Mucosa of stomach (tissue), 1 donor: ENCODE data around the gene INMT.

ENCODE experiments used
- H3K27me3 ChIP-seq: one replicate; pipeline ENCODE4 v1.7.0; 2013; ENCODE audit warnings: mild to moderate bottlenecking, low read length; ENCODE audit not compliant: control insufficient read depth, insufficient read depth
- H3K36me3 ChIP-seq: one replicate; pipeline ENCODE4 v1.7.0; 2013; ENCODE audit warnings: low read length; ENCODE audit not compliant: control insufficient read depth, insufficient read depth
- H3K4me1 ChIP-seq: one replicate; pipeline ENCODE4 v1.7.0; 2013; ENCODE audit warnings: mild to moderate bottlenecking, low read length; ENCODE audit not compliant: control insufficient read depth, insufficient read depth
- H3K4me3 ChIP-seq: one replicate; pipeline ENCODE4 v1.7.0; 2013; ENCODE audit warnings: low read length
- H3K9ac ChIP-seq: one replicate; pipeline ENCODE4 v1.7.0; 2013; ENCODE audit warnings: mild to moderate bottlenecking, low read length, moderate library complexity
- H3K9me3 ChIP-seq: one replicate; pipeline ENCODE4 v1.7.0; 2013; ENCODE audit warnings: mild to moderate bottlenecking, low read length, moderate library complexity; ENCODE audit not compliant: control insufficient read depth
- donor health status: Pancreatic carcinoma.

The INMT gene

DNA sequence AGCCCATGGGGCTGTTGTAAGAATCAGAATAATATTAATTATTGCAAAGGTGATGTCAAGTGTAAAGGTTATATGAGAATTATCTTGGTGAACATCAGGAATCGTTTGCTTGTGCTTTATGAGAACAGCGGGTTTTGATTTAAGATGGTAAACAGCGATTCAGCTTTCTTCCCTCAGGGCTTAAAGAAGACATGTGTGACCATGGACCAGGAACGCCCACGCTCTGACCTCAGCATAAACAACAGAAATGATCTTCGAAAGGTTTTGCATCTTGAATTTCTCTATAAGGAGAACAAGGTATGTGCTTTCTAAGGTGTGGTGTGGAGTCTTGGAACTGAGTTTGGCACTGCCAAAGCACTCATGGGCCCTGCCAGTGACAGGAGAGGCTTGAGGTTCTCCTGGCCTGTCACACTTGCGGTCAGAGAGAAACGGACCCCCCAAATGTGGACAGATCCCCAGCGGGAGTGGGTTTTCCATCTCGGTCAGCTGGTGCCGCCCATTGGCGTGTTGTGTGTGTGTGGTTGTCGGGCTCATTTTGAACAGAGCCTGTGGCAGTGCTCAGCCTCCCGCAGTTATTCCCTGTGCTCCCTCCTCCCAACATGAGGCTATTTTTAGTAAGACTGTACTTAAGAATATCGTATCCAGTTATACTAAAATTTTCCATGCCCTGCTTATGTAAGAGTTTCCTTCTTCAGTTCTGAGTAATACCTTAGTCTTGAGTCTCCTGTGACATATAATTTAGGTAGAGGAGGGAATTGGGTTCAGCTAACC is 26.5 kb downstream of the INMT start:
- H3K9me3 ChIP-seq, result no peaks in the 10 kb centered on the region
- no peak overlapping the region for H3K4me3 ChIP-seq
- no peaks in the 10 kb centered on the region for H3K36me3 ChIP-seq
- no peaks in the 10 kb centered on the region for H3K27me3 ChIP-seq
- H3K4me1 ChIP-seq, result no peaks in the 10 kb centered on the region
- no peak overlapping the region for H3K9ac ChIP-seq

DNA sequence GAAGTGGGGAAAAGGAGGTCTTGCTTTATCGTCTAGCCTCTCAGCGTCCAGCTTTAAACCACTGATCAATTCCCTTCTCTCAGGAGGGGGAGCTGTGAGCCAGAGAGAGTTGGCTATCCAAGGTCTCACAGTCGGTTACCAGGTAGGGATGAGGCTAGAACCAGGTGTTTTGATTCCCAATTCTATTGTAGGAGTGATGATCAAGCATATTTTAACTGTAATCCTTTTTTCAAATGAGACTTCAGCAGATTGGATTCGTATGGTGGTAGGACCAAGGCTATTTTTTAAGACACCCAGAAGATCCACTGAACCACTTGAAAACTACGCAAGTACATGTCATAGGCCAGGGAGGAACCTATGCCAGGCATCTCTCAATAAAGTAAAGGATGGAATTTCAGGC is 27.6 kb downstream of the INMT start:
- Histone ChIP-seq H3K27me3 (no peaks in the 10 kb centered on the region), H3K9ac (no peak overlapping the region), H3K4me1 (no peaks in the 10 kb centered on the region), H3K9me3 (no peaks in the 10 kb centered on the region), H3K36me3 (no peaks in the 10 kb centered on the region), H3K4me3 (no peak overlapping the region)

DNA sequence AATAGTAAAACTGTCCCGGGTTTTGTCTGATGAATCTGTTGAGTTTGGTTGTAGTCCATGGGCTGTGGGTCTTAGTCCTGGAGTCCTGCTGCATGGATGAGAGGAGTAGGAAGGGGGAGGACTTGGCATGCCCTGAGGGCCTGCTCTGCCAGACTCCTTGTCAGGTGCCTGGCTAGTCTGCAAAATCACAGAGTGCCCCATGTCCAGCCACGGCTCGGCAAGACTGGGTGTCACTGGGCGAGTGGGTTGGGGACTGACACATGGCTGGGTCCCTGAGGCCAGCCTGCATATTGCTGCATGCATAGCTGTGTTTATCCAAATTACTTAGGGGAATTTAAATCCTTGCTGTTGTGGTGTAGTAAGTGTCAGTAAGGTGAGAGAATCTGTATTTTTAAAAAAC is 29.0 kb downstream of the INMT start:
- no peaks in the 10 kb centered on the region for H3K4me1 ChIP-seq
- no peaks in the 10 kb centered on the region for H3K27me3 ChIP-seq
- no peak overlapping the region for H3K4me3 ChIP-seq
- H3K36me3 ChIP-seq, result no peaks in the 10 kb centered on the region
- H3K9me3 ChIP-seq, result no peaks in the 10 kb centered on the region
- no peak overlapping the region for H3K9ac ChIP-seq

DNA sequence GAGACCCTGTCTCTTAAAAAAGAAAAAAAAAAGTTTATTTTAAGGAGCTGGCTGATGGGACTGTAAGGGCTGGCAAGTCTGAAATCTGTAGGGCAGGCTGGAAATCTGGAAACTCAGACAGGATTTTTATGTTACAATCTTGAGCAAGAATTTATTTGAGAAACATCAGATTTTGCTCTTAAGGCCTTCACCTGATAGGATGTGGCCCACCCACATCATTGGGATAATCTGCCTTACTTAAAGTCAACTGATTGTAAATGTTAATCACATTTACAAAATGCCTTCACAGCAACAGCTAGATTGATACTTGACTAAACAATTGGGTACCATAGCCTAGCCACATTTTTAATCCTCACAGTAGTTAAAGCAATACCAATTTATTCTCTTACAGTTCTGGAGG is 30.8 kb downstream of the INMT start:
- no peaks in the 10 kb centered on the region for H3K9me3 ChIP-seq
- H3K4me1 ChIP-seq, result no peaks in the 10 kb centered on the region
- no peaks in the 10 kb centered on the region for H3K27me3 ChIP-seq
- H3K36me3 ChIP-seq, result no peaks in the 10 kb centered on the region
- no peak overlapping the region for H3K4me3 ChIP-seq
- no peak overlapping the region for H3K9ac ChIP-seq

DNA sequence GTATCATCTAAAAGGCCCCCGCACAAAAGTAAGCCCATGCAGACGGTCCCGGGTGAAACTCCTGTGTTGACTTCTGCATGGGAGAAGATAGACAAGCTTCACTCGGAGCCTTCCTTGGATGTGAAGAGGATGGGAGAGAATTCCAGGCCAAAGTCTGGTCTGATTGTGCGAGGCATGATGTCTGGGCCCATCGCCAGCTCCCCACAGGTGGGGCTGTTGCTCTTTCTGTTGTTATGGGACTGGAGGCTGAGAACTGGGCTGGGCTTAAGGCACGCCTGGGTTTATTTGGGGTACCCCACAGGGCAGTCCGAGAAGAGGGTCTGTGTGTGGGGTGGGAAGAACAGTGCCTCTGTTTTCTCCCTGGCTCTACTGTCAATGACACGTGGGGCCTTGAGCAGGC is 33.9 kb downstream of the INMT start:
- H3K36me3 ChIP-seq, result no peaks in the 10 kb centered on the region
- H3K27me3 ChIP-seq, result no peaks in the 10 kb centered on the region
- H3K9me3 ChIP-seq, result no peaks in the 10 kb centered on the region
- no peak overlapping the region for H3K9ac ChIP-seq
- no peaks in the 10 kb centered on the region for H3K4me1 ChIP-seq
- no peak overlapping the region for H3K4me3 ChIP-seq

DNA sequence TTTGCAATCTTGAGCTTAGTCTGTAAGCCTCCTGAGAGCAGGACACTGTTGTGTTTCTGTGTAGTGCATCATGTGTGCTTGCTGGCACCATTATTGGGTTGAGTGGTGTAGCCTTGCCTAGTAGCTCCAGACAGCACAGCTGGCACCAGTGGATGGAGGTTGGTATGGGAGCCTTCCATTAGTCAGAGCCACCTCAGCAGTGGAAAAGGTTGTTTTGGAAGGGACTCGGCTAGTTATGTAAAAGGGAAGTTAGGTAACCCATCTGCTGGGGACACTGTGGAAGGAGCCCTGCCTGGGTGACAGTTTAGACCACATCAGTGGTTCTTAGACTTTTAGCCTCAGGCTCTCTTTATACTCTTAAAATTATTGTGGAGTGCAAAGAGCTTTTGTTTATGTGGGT is 35.6 kb downstream of the INMT start:
- H3K36me3 ChIP-seq, result no peaks in the 10 kb centered on the region
- no peak overlapping the region for H3K4me3 ChIP-seq
- H3K9ac ChIP-seq, result no peak overlapping the region
- H3K27me3 ChIP-seq, result no peaks in the 10 kb centered on the region
- no peaks in the 10 kb centered on the region for H3K9me3 ChIP-seq
- no peaks in the 10 kb centered on the region for H3K4me1 ChIP-seq

DNA sequence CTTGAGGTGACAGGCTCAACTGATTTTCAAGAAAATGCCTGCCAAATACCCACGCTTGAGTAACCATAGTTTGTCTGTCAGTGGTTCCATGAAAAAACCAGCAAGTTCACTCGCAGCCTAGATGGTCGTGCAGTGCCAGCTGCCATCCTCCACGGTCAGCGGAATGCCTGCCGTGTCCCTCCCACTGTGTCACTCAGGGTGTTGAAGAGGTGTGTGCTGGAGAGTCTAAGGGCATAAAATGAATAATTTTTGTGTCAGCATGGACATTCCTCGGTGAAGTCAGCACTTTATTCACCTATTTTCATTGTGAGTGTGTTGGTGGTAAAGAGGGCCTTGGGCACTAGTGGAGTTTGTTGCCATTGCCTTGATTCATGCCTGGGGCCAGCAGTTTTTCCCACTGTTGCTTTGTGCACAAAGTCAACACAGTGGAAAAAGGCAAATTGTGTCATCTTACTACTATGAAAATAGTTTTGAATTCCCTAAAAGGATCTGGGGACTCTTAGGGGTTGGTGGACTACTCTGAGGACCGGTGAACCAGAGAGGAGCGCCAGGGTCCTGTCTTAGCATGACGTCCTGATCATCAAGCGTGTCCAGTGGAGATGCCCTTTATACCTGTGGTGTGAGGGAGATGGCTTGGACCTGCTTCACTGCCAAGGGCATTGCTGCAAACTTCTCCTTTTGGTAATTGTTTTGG is 36.9 kb downstream of the INMT start:
- no peak overlapping the region for H3K9ac ChIP-seq
- no peaks in the 10 kb centered on the region for H3K27me3 ChIP-seq
- no peaks in the 10 kb centered on the region for H3K36me3 ChIP-seq
- no peaks in the 10 kb centered on the region for H3K9me3 ChIP-seq
- H3K4me3 ChIP-seq, result no peak overlapping the region
- no peaks in the 10 kb centered on the region for H3K4me1 ChIP-seq

DNA sequence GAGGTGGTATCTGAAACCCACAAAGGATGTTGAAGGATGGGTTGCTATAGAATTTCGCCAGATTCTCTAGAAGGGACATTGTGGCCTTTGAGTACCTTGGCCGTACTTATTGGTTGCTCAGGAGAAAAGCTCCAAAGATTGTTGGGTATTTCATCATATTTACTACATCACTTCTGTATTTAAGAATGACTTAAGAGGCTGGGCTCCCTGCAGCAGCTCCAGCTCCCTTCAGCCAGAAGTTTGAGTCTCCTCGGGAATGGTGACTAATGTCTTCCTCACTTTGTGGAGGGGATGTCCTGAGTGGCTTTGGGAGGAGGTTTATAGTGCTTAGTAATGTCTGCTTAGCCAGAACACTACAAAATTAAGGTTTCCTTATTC is 37.4 kb downstream of the INMT start:
- no peaks in the 10 kb centered on the region for H3K9me3 ChIP-seq
- H3K36me3 ChIP-seq, result no peaks in the 10 kb centered on the region
- H3K27me3 ChIP-seq, result no peaks in the 10 kb centered on the region
- no peak overlapping the region for H3K4me3 ChIP-seq
- H3K9ac ChIP-seq, result no peak overlapping the region
- H3K4me1 ChIP-seq, result no peaks in the 10 kb centered on the region

DNA sequence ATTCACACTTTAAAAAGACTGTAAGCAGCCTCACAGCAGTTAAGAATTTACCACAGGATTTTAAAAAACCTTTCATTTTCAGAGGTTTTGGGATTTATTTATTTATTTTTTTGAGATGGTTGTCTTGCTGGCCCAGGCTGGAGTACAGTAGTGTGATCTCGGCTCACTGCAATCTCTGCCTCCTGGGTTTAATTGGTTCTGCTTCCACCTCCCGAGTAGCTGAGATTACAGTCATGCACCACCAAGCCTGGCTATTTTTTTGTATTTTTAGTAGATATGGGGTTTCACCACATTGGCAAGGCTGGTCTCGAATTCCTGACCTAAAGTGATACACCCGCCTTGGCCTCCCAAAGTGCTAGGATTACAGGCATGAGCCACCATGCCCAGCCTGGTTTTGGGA is 38.4 kb downstream of the INMT start:
- H3K4me3 ChIP-seq, result no peak overlapping the region
- H3K36me3 ChIP-seq, result no peaks in the 10 kb centered on the region
- H3K27me3 ChIP-seq, result no peaks in the 10 kb centered on the region
- H3K9me3 ChIP-seq, result no peaks in the 10 kb centered on the region
- no peaks in the 10 kb centered on the region for H3K4me1 ChIP-seq
- H3K9ac ChIP-seq, result no peak overlapping the region

DNA sequence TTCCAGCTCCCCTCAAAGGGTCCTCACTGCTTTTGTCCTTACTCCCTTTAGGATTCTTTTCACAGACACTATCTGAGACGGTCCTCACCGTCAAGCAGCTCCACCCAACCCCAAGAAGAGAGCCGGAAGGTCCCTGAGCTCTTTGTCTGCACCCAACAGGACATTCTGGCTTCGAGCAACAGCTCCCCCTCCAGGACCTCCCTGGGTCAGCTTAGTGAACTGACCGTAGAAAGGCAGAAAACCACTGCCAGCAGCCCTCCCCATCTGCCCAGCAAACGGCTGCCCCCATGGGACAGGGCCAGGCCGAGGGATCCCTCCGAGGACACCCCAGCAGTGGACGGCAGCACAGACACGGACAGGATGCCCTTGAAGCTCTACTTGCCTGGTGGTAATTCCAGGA is 39.2 kb downstream of the INMT start:
- H3K9ac ChIP-seq, result no peak overlapping the region
- no peaks in the 10 kb centered on the region for H3K36me3 ChIP-seq
- H3K27me3 ChIP-seq, result no peaks in the 10 kb centered on the region
- H3K4me1 ChIP-seq, result no peaks in the 10 kb centered on the region
- no peak overlapping the region for H3K4me3 ChIP-seq
- H3K9me3 ChIP-seq, result no peaks in the 10 kb centered on the region

DNA sequence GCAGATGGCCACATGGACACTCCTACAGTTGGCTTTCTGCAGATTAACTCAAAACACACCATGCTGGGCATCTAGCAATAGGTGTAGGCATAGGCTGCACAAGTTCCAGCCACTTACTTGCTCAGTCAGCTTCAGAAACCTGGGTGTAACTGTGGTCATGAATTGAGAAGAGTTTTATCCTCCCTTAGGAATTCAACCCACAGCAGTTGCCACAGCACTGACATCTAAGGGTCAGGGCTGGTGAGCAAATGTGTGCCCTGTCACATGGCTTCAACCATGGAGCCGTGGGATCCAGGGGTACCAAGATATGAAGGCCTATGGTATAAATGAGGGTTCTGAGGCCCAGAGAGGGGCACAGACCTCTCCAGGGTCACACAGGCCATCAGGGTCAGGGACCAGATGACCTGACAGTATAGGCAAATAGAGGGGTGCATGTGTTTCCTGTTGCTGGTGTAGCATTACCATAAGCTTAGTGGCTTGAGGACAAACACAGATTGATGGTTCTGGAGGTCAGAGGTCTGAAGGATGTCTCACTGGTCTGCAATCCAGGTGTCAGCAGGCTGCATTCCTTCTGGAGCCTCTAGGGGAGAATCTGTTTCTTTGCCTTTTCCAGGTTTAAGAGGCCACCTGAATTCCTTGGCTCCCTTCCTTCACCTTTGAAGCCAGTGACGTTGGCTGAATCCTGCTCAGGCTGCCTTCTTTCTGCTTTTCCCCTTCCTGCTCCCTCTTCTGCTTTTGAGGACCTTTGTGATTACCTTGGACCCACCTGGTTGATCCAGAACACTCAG is 43.4 kb downstream of the INMT start:
- H3K27me3 ChIP-seq, result no peaks in the 10 kb centered on the region
- no peak overlapping the region for H3K9ac ChIP-seq
- peaks cover 12% of the 10 kb centered on the region for H3K4me1 ChIP-seq
- no peaks in the 10 kb centered on the region for H3K9me3 ChIP-seq
- no peak overlapping the region for H3K4me3 ChIP-seq
- no peaks in the 10 kb centered on the region for H3K36me3 ChIP-seq
